ENCODE measurements around the gene SSR4.

The SSR4 gene

DNA sequence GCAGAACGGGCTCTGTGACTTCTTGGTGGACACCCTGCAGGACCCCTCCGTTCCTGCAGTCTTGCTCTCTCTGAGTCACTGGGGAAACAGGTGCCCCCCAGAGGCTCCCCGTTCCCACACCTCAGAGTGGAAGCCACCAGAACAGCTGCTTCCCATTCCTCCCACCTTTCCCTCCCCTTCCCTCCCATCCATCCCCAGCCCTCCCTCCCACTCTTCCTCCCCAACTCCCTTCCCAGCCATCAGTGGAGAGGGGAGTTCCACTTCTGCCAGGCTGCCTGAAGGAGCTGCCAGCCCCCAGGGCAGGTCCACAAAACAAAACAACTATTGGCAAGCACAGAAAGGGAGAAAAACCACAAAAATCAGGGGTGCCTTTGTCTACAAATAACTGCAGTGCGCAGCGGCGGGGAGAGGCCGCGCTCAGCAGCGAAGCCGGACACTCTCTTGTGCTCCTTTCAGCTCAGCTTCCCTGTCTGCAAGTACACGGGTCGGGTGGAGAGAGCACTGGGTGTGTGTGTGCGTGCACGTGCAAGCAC is 8.1 kb downstream of the SSR4 start:
- H3K4me3 ChIP-seq (ENCODE audit: low read length) = no peak overlapping the region
- TF ChIP-seq CTCF (conservative IDR thresholded peaks at IDR 0.05; ENCODE audit: low read depth, low read length) = no peak
- no peak for DNase-seq (ENCODE audit: low read depth)

DNA sequence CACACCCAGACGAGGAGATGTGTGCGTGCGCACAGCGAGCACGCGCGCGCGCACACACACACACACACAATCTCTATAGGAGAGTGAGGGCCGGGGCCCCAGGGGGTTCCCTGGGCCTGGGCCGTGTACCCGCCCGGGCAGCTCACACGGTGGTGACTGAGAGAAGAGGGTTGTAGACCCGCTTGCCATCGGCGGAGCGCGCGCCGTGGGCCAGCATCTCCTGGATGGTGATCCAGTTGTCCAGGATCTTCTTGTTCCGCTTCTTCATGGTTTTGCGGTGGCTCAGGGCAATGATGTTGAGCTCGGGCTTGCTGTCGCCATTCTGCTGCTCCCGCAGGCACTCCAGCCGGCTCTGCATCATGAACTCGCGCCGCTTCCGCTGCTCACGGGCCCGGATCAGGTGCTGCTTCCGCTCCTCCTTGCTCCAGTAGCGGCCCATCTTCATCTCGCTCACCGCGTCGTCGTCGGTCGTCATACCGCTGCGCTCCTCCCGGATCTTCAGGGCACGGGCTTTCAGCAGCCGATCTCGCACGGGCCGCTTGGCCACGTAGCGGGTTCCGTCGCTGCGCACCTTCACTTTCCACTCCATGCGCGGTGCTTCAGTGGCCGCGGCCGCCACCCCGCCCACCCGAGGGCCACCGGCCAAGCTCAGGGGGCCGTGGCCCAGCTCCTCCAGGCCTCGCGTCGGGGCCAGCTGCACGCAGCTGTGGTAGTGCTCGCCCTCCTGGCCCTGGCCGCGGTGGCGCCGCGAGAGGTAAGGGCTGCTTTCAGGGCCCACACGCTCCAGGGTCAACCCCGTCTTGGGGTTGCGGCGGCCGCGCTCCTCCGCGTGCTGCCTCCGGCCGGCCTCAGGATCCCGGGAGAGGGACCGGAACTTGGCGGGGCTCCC is 9.0 kb downstream of the SSR4 start:
- no peak for TF ChIP-seq CTCF (conservative IDR thresholded peaks at IDR 0.05; ENCODE audit: low read depth, low read length)
- H3K4me3 ChIP-seq (ENCODE audit: low read length) = no peak overlapping the region
- DNase-seq (ENCODE audit: low read depth) = no peak

DNA sequence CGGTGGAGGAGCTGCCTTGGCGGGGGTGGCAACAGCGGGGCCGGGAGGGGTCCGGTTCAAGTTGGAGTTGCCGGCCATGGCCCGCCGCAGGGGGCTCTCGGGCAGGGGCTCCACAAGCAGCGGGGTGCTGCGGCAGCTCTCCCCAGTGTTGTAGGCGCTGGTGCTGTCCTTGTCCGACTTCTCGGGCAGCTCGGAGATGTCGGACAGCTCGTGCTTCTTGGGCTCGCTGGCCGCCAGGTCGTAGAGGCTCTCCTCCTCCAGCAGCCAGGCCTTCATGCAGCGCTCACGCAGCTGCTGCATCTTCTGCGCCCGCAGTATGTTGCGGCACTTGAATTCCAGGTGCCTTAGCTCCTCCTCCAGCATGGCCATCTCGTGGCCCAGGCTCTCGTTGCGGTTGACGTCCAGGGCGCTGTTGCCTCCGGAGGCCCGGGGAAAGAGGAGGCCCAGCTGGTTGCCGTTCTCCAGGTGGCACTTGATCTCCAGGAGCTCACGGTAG is 9.7 kb downstream of the SSR4 start:
- no peak for DNase-seq (ENCODE audit: low read depth)
- no peak for TF ChIP-seq CTCF (conservative IDR thresholded peaks at IDR 0.05; ENCODE audit: low read depth, low read length)
- H3K4me3 ChIP-seq (ENCODE audit: low read length) = no peak overlapping the region

DNA sequence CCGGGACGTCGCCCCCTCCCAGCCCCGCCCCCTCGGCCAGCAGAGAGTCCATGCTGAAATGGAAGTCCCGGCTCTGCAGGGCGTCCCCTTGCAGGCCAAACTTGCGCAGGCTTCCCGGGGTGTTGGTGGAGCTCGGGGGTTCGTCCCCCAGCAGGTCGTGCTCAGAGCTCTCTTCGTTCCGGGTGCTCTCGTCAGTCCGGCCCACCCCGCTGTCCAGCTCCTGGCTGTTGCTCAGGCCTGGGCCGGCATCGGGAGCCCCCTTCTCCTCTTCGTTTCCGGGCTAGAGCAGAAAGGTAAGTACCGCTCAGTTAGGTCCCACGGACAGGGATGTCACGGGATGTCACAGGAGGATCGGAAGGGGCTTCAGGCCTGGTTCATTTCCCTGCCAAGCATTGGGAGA is 10.2 kb downstream of the SSR4 start:
- no peak overlapping the region for H3K4me3 ChIP-seq (ENCODE audit: low read length)
- TF ChIP-seq CTCF (conservative IDR thresholded peaks at IDR 0.05; ENCODE audit: low read depth, low read length) = no peak
- DNase-seq (ENCODE audit: low read depth) = no peak

- H3K4me3 ChIP-seq (ENCODE audit: low read length) = no peak overlapping the region
- DNase-seq (ENCODE audit: low read depth) = no peak
- no peak for TF ChIP-seq CTCF (conservative IDR thresholded peaks at IDR 0.05; ENCODE audit: low read depth, low read length)
Observed at GRCh38 chrX:153805436-153805835, 11.0 kb downstream of the SSR4 start.

- no peak for DNase-seq (ENCODE audit: low read depth)
- no peak overlapping the region for H3K4me3 ChIP-seq (ENCODE audit: low read length)
- no peak for TF ChIP-seq CTCF (conservative IDR thresholded peaks at IDR 0.05; ENCODE audit: low read depth, low read length)
Observed at GRCh38 chrX:153806999-153807575, 12.6 kb downstream of the SSR4 start.

Data from retinal pigment epithelial cell (primary cell).